HepG2 (cell line): Measurements from ENCODE around the gene DLX1. TPM values are rescaled to one million over a fixed set of nuclear protein-coding genes. Genes with fewer than 3 reads are reported as not detected.

Experiments
- AFF4 ChIP-seq: sonication (generic); formaldehyde crosslinking; IDR thresholded peaks from 2 replicates; pipeline ENCODE4 v1.4.0; 2020; ENCODE audit warnings: missing genetic modification reagents
- BRD4 ChIP-seq: sonication (generic); formaldehyde crosslinking; IDR thresholded peaks from 2 replicates; pipeline ENCODE4 v1.4.0; 2020; ENCODE audit warnings: missing genetic modification reagents
- ELF3 ChIP-seq: IDR thresholded peaks from 2 replicates; pipeline ENCODE4 v1.6.1; 2016; ENCODE audit warnings: missing genetic modification reagents, missing compliant biosample characterization
- GATAD2A ChIP-seq: IDR thresholded peaks from 2 replicates; pipeline ENCODE4 v1.6.1; 2016
- HNRNPLL ChIP-seq: fragments of 200-400 bp; formaldehyde crosslinking; IDR thresholded peaks from 2 replicates; pipeline ENCODE4 v1.6.1; 2017; ENCODE audit warnings: mild to moderate bottlenecking, low read depth, low read length; ENCODE audit not compliant: poor library complexity, severe bottlenecking
- KDM5A ChIP-seq: fragments of 200-600 bp; sonication (generic); IDR thresholded peaks from 2 replicates; pipeline ENCODE4 v1.7.0; 2018; ENCODE audit warnings: antibody characterized with exemption, mild to moderate bottlenecking, low read length, borderline replicate concordance
- MAF1 ChIP-seq: sonication (generic); formaldehyde crosslinking; IDR thresholded peaks from 2 replicates; pipeline ENCODE4 v1.5.0; 2020; ENCODE audit warnings: missing genetic modification reagents, borderline replicate concordance
- MEIS2 ChIP-seq: sonication (generic); formaldehyde crosslinking; IDR thresholded peaks from 2 replicates; pipeline ENCODE4 v1.9.0; 2021; ENCODE audit warnings: mild to moderate bottlenecking, missing genetic modification reagents
- NCOR1 ChIP-seq: fragments of 200-600 bp; sonication (generic); IDR thresholded peaks from 2 replicates; pipeline ENCODE4 v1.7.0; 2017; ENCODE audit warnings: antibody characterized with exemption, low read length, borderline replicate concordance
- PCBP2 ChIP-seq: fragments of 200-400 bp; formaldehyde crosslinking; optimal IDR thresholded peaks from 2 replicates; pipeline ENCODE3; 2018; ENCODE audit warnings: low read length, low read depth; ENCODE audit not compliant: poor library complexity, severe bottlenecking
- SRY ChIP-seq: sonication (generic); formaldehyde crosslinking; IDR thresholded peaks from 2 replicates; pipeline ENCODE4 v1.8.0; 2022; ENCODE audit warnings: mild to moderate bottlenecking, missing genetic modification reagents
- THAP9 ChIP-seq: sonication (generic); formaldehyde crosslinking; IDR thresholded peaks from 2 replicates; pipeline ENCODE4; 2020; ENCODE audit warnings: missing genetic modification reagents, mild to moderate bottlenecking, borderline replicate concordance
- TP53 ChIP-seq: sonication (generic); formaldehyde crosslinking; conservative IDR thresholded peaks from 2 replicates; pipeline ENCODE4 v1.4.0; 2020; ENCODE audit warnings: missing genetic modification reagents
- TRAFD1 ChIP-seq: sonication (generic); formaldehyde crosslinking; IDR thresholded peaks from 2 replicates; pipeline ENCODE4 v1.5.1; 2020; ENCODE audit warnings: missing genetic modification reagents, mild to moderate bottlenecking, borderline replicate concordance
- ZNF740 ChIP-seq: sonication (generic); formaldehyde crosslinking; IDR thresholded peaks from 2 replicates; pipeline ENCODE4 v1.4.0; 2020; ENCODE audit warnings: missing genetic modification reagents
- ZNF761 ChIP-seq: sonication (generic); formaldehyde crosslinking; conservative IDR thresholded peaks from 2 replicates; pipeline ENCODE4 v1.4.0; 2020; ENCODE audit warnings: mild to moderate bottlenecking, missing genetic modification reagents
- ZNF790 ChIP-seq: sonication (generic); formaldehyde crosslinking; IDR thresholded peaks from 2 replicates; pipeline ENCODE4 v1.8.0; 2022; ENCODE audit warnings: missing genetic modification reagents, mild to moderate bottlenecking, borderline replicate concordance
- ZNF800 ChIP-seq: sonication (generic); formaldehyde crosslinking; IDR thresholded peaks from 2 replicates; pipeline ENCODE4 v1.4.0; 2020; ENCODE audit warnings: missing genetic modification reagents
- polyA plus RNA-seq, 8 experiments: library from polyadenylated mRNA; depleted of rRNA in 3 of 8; stranded (reverse) in 7 of 8; unstranded in 1 of 8; fragments of >200 nt; fragmentation: Illumina TruSeq in 4 of 8; extraction: Trizol in 4 of 8; gene quantifications; 2 replicates each; pipeline versions ENCODE4 v1.2.1 to v1.2.3, GENCODE V29; 2011 to 2016; ENCODE audit warnings: low read depth in 4 of 8, missing spikeins in 1 of 8, mixed read lengths in 1 of 8; ENCODE audit not compliant: insufficient read depth in 1 of 8
- total RNA-seq, 5 experiments: library from RNA; depleted of rRNA; stranded (reverse); fragments of >200 nt; fragmentation: Illumina TruSeq; extraction: Trizol; gene quantifications; 2 replicates each; pipeline ENCODE4 v1.2.3, GENCODE V29; 2016; ENCODE audit warnings: low read depth in 1 of 5

DLX1 gene
- total and polyA plus RNA-seq, 2 of the 13 experiments (the other 11 are each of a cell fraction or from before 2014, with no cell fraction given), result 0.18 to 0.86 TPM

GRCh38 chr2:172084645-172085459 lies 455 bp upstream of the DLX1 start (continued):
- TF ChIP-seq AFF4 (CRISPR knock-in tag), result no peak
- TF ChIP-seq TRAFD1, result no peak
- TF ChIP-seq SRY (CRISPR knock-in tag), result peak; percentile 54; the same call in 1 of the 2 replicates
- TF ChIP-seq KDM5A, result no peak
- TF ChIP-seq GATAD2A, result no peak
- peak; percentile 96 for TF ChIP-seq HNRNPLL
- TF ChIP-seq NCOR1, result no peak
- peak; percentile 19; the same call in 1 of the 2 replicates for TF ChIP-seq MEIS2 (CRISPR knock-in tag)
- TF ChIP-seq MAF1 (CRISPR knock-in tag), result no peak
- TF ChIP-seq THAP9 (CRISPR knock-in tag), result peak; percentile 32; the same call in 1 of the 2 replicates
- TF ChIP-seq ELF3 (CRISPR knock-in tag), result no peak
- TF ChIP-seq ZNF761 (CRISPR knock-in tag), result peak; percentile 83
- TF ChIP-seq ZNF800 (CRISPR knock-in tag), result peak; percentile 100
- peak; percentile 84; the same call in 1 of the 2 replicates for TF ChIP-seq ZNF790 (CRISPR knock-in tag)
- no peak for TF ChIP-seq TP53 (CRISPR knock-in tag)
- 0 out of 2 replicates have a peak, but pooled peaks have one; percentile 44 for TF ChIP-seq BRD4
- no peak for TF ChIP-seq PCBP2
- no peak for TF ChIP-seq ZNF740 (CRISPR knock-in tag)
